ENCODE results near the gene RBPMS2. TPM values are rescaled to one million over a fixed set of nuclear protein-coding genes. Genes with fewer than 3 reads are reported as not detected.

RBPMS2 gene
- total and polyA plus RNA-seq, 2 donors (not counting 1 experiment from before 2014, with no cell fraction given): 0.47 to 0.63 TPM

- H3K27ac Mint-ChIP-seq: no peak overlapping the region
- Histone ChIP-seq H3K27ac (ENCODE audit: low read length in 2 of 2) (no peak overlapping the region), H3K4me2 (replicated peaks; ENCODE audit: low read depth, low read length, poor library complexity, severe bottlenecking) (no peak overlapping the region), H3K4me1 (ENCODE audit: control insufficient read depth in 2 of 2, insufficient read depth in 2 of 2, low read length in 2 of 2) (peaks cover 0 to 8% of the 10 kb centered on the region in 2 donors), H3K4me3 (ENCODE audit: control extremely low read depth in 1 of 5, extremely low read depth in 1 of 5, insufficient read depth in 1 of 5, low read depth in 2 of 5, low read length in 4 of 5) (no peak overlapping the region), H3K79me2 (ENCODE audit: control insufficient read depth, insufficient read depth, low read length) (no peaks in the 10 kb centered on the region), H4K20me1 (ENCODE audit: control insufficient read depth, insufficient read depth, low read length, poor library complexity, severe bottlenecking) (no peaks in the 10 kb centered on the region), H3K27me3 (replicated peaks in 1 of 4; ENCODE audit: control extremely low read depth in 1 of 4, control insufficient read depth in 3 of 4, insufficient read depth in 4 of 4, low read length in 3 of 4) (no peaks in the 10 kb centered on the region), H2AFZ (ENCODE audit: insufficient read depth, low read depth, low read length, poor library complexity, severe bottlenecking) (no peak overlapping the region), H3K36me3 (replicated peaks in 1 of 2; ENCODE audit: control extremely low read depth in 1 of 2, control insufficient read depth in 1 of 2, extremely low read depth in 1 of 2, insufficient read depth in 2 of 2, low read length in 1 of 2) (no peaks in the 10 kb centered on the region), H3K9me3 (ENCODE audit: control extremely low read depth in 1 of 3, control insufficient read depth in 2 of 3, insufficient read depth in 1 of 3, low read length in 2 of 3) (no peaks in the 10 kb centered on the region), H3K9ac (ENCODE audit: low read length) (no peak overlapping the region)
- WGBS (ENCODE audit: insufficient coverage): 50% methylated on average over 2 of the region's 2 CpGs
- DNase-seq (no peak), ATAC-seq (ENCODE audit: low read depth) (no peak)
- peaks cover 4% of the 10 kb centered on the region for H3K4me1 Mint-ChIP-seq
- H3K27me3 Mint-ChIP-seq: no peaks in the 10 kb centered on the region
- no peak overlapping the region for H3K4me3 Mint-ChIP-seq
- H3K9me3 Mint-ChIP-seq (ENCODE audit: insufficient read depth): no peaks in the 10 kb centered on the region
- no peak for TF ChIP-seq CTCF (IDR thresholded peaks at IDR 0.05)
- TF ChIP-seq EZH2 (IDR thresholded peaks at IDR 0.05; ENCODE audit: borderline replicate concordance, insufficient read depth, low read depth, low read length, poor library complexity, severe bottlenecking): no peak
- intact Hi-C loops (cut with micrococcal nuclease): no loop called here
- ChIA-PET CTCF (interaction anchor here (0.6 to 3.3 kb wide), 3 partner anchors 76 to 118 kb away, joined by 3 to 13 read pairs (median 4); no protein-coding TSS in a partner anchor), POLR2A (no interaction called here)
These were observed 29.2 kb upstream of the RBPMS2 start for GRCh38 chr15:64804619-64805018.

GRCh38 chr15:64803526-64803925 lies 28.1 kb upstream of the RBPMS2 start:
- POLR2A ChIA-PET: interaction anchor here (0.6 kb wide), 1 partner anchor 285 kb away, joined by 6 read pairs; no protein-coding TSS in a partner anchor
- no peak overlapping the region for H2AFZ ChIP-seq (ENCODE audit: insufficient read depth, low read depth, low read length, poor library complexity, severe bottlenecking)

More at GRCh38 chr15:64803526-64803925, 28.1 kb upstream of the RBPMS2 start:
- Histone ChIP-seq H3K36me3 (replicated peaks in 1 of 2; ENCODE audit: control extremely low read depth in 1 of 2, control insufficient read depth in 1 of 2, extremely low read depth in 1 of 2, insufficient read depth in 2 of 2, low read length in 1 of 2) (no peaks in the 10 kb centered on the region), H3K4me3 (ENCODE audit: control extremely low read depth in 1 of 5, extremely low read depth in 1 of 5, insufficient read depth in 1 of 5, low read depth in 2 of 5, low read length in 4 of 5) (no peak overlapping the region), H3K9ac (ENCODE audit: low read length) (no peak overlapping the region), H3K9me3 (ENCODE audit: control extremely low read depth in 1 of 3, control insufficient read depth in 2 of 3, insufficient read depth in 1 of 3, low read length in 2 of 3) (no peaks in the 10 kb centered on the region), H3K27me3 (replicated peaks in 1 of 4; ENCODE audit: control extremely low read depth in 1 of 4, control insufficient read depth in 3 of 4, insufficient read depth in 4 of 4, low read length in 3 of 4) (no peaks in the 10 kb centered on the region), H4K20me1 (ENCODE audit: control insufficient read depth, insufficient read depth, low read length, poor library complexity, severe bottlenecking) (no peaks in the 10 kb centered on the region), H3K79me2 (ENCODE audit: control insufficient read depth, insufficient read depth, low read length) (no peaks in the 10 kb centered on the region), H3K4me1 (ENCODE audit: control insufficient read depth in 2 of 2, insufficient read depth in 2 of 2, low read length in 2 of 2) (peaks cover 0 to 7% of the 10 kb centered on the region in 2 donors), H3K27ac (ENCODE audit: low read length in 2 of 2) (no peak overlapping the region), H3K4me2 (replicated peaks; ENCODE audit: low read depth, low read length, poor library complexity, severe bottlenecking) (no peak overlapping the region)
- intact Hi-C loops (cut with micrococcal nuclease): no loop called here
- no peak for ATAC-seq (ENCODE audit: low read depth)
- Mint-ChIP-seq H3K4me3 (no peak overlapping the region), H3K9me3 (ENCODE audit: insufficient read depth) (no peaks in the 10 kb centered on the region), H3K27ac (no peak overlapping the region), H3K27me3 (no peaks in the 10 kb centered on the region), H3K4me1 (peaks cover 4% of the 10 kb centered on the region)
- no CpG with 5 or more reads among the region's 1 CpG for WGBS (ENCODE audit: insufficient coverage)
- no peak for DNase-seq
- no peak for TF ChIP-seq EZH2 (IDR thresholded peaks at IDR 0.05; ENCODE audit: borderline replicate concordance, insufficient read depth, low read depth, low read length, poor library complexity, severe bottlenecking)
- no peak for TF ChIP-seq CTCF (IDR thresholded peaks at IDR 0.05)
- CTCF ChIA-PET: interaction anchor here (0.7 to 3.3 kb wide), 5 partner anchors 40 to 118 kb away, joined by 3 to 13 read pairs (median 3); no protein-coding TSS in a partner anchor

Data from B cell (primary cell).